SU-DHL-6 (cell line): ENCODE measurements around the gene CHCHD2.

Experiments used
- H2AFZ ChIP-seq: fragments of 200-600 bp; sonication (generic); 2 replicates; pipeline ENCODE4 v1.6.1; 2014; ENCODE audit warnings: low read depth, mild to moderate bottlenecking, moderate library complexity, mixed read lengths, antibody characterized with exemption, low read length; ENCODE audit not compliant: severe bottlenecking
- H3F3A ChIP-seq: fragments of 200-600 bp; shearing (Covaris generic); 2 replicates; pipeline ENCODE4 v1.6.0; 2016; ENCODE audit warnings: antibody characterized with exemption, mild to moderate bottlenecking; ENCODE audit not compliant: insufficient read depth
- H3K27ac ChIP-seq: fragments of 200-600 bp; sonication (generic); 2 replicates; pipeline ENCODE4 v1.5.1; 2016; ENCODE audit warnings: low read depth, mild to moderate bottlenecking, low read length, moderate library complexity, mixed read lengths
- H3K27me3 ChIP-seq: fragments of 200-600 bp; sonication (generic), shearing (Covaris generic); 2 replicates; pipeline ENCODE4 v1.6.0; 2014; ENCODE audit warnings: mild to moderate bottlenecking, low read length
- H3K36me3 ChIP-seq: fragments of 200-600 bp; sonication (generic); 2 replicates; pipeline ENCODE4 v1.6.1; 2014; ENCODE audit warnings: mild to moderate bottlenecking, low read length, mixed read lengths
- H3K4me2 ChIP-seq: fragments of 300-600, 200-600 bp; shearing (Covaris generic), sonication (generic); 2 replicates; pipeline ENCODE4 v1.6.0; 2014; ENCODE audit warnings: low read length, low read depth, mild to moderate bottlenecking; ENCODE audit not compliant: poor library complexity, severe bottlenecking
- H3K4me3 ChIP-seq: fragments of 200-600 bp; sonication (generic); 2 replicates; pipeline ENCODE4 v1.5.1; 2014; ENCODE audit warnings: antibody characterized with exemption, low read length, mild to moderate bottlenecking, mixed read lengths; ENCODE audit not compliant: insufficient read depth, poor library complexity, severe bottlenecking
- H3K79me2 ChIP-seq: fragments of 200-600 bp; sonication (generic); 2 replicates; pipeline ENCODE4 v1.6.1; 2014; ENCODE audit warnings: mild to moderate bottlenecking, low read length, moderate library complexity; ENCODE audit not compliant: insufficient read depth
- H3K9ac ChIP-seq: fragments of 200-600 bp; sonication (generic); 2 replicates; pipeline ENCODE4 v1.7.0; 2014; ENCODE audit warnings: mild to moderate bottlenecking, low read length
- H3K9me2 ChIP-seq: fragments of 200-600 bp; sonication (generic); replicated peaks from 2 replicates; pipeline ENCODE4 v1.6.1; 2014; ENCODE audit warnings: low read length; ENCODE audit not compliant: insufficient read depth
- H3K9me3 ChIP-seq: fragments of 200-600 bp; sonication (generic); 2 replicates; pipeline ENCODE4 v1.6.1; 2014; ENCODE audit warnings: low read length, mixed read lengths; ENCODE audit not compliant: insufficient read depth
- H4K20me1 ChIP-seq: fragments of 200-600 bp; sonication (generic); 2 replicates; pipeline ENCODE4 v1.6.1; 2014; ENCODE audit warnings: low read depth, mild to moderate bottlenecking, antibody characterized with exemption, low read length, moderate library complexity, mixed read lengths
- CTCF ChIP-seq: fragments of 200-600 bp; sonication (generic); IDR thresholded peaks from one replicate; pipeline ENCODE4 v1.5.1; 2017; ENCODE audit warnings: antibody characterized with exemption, mild to moderate bottlenecking, low read length, moderate library complexity; ENCODE audit not compliant: insufficient read depth, poor library complexity, severe bottlenecking
- EZH2phosphoT487 ChIP-seq: fragments of 200-600 bp; sonication (generic), shearing (Covaris generic); conservative IDR thresholded peaks from 2 replicates; pipeline ENCODE4 v1.6.1; 2018; ENCODE audit warnings: mild to moderate bottlenecking, antibody characterized with exemption, low read length, moderate library complexity, mixed read lengths

CHCHD2 gene

GRCh38 chr7:56053993-56054392 lies 52.3 kb downstream of the CHCHD2 start:
- no peak overlapping the region for H2AFZ ChIP-seq
- no peaks in the 10 kb centered on the region for H3K27me3 ChIP-seq
- H3F3A ChIP-seq: peaks cover 31% of the 10 kb centered on the region
- H3K36me3 ChIP-seq: peaks cover 52% of the 10 kb centered on the region
- 0 out of 2 replicates have a peak overlapping the region, but pooled peaks have one; percentile 2 for H3K9ac ChIP-seq
- peaks cover 6% of the 10 kb centered on the region; the same call in 1 of the 2 replicates for H4K20me1 ChIP-seq
- H3K79me2 ChIP-seq: peaks cover 81% of the 10 kb centered on the region
- TF ChIP-seq CTCF (no peak), EZH2phosphoT487 (no peak)
- no peak overlapping the region for H3K4me3 ChIP-seq
- no peaks in the 10 kb centered on the region for H3K9me2 ChIP-seq
- no peaks in the 10 kb centered on the region for H3K9me3 ChIP-seq
- H3K27ac ChIP-seq: no peak overlapping the region
- H3K4me2 ChIP-seq: peak overlapping the region; percentile 70

- peaks cover 82% of the 10 kb centered on the region for H3K79me2 ChIP-seq
- H3K4me3 ChIP-seq: peak overlapping the region; percentile 88
- peak overlapping the region; percentile 58; the same call in 1 of the 2 replicates for H3K27ac ChIP-seq
- H3K27me3 ChIP-seq: no peaks in the 10 kb centered on the region
- H2AFZ ChIP-seq: no peak overlapping the region
- peaks cover 46% of the 10 kb centered on the region for H3K36me3 ChIP-seq
- H3K9ac ChIP-seq: peak overlapping the region; percentile 89
- peaks cover 25% of the 10 kb centered on the region for H3F3A ChIP-seq
- peaks cover 6% of the 10 kb centered on the region; the same call in 1 of the 2 replicates for H4K20me1 ChIP-seq
- H3K9me2 ChIP-seq: no peaks in the 10 kb centered on the region
- no peak for TF ChIP-seq CTCF
- no peak for TF ChIP-seq EZH2phosphoT487
- peak overlapping the region; percentile 70 for H3K4me2 ChIP-seq
- no peaks in the 10 kb centered on the region for H3K9me3 ChIP-seq
These were observed 52.9 kb downstream of the CHCHD2 start for GRCh38 chr7:56053379-56053778.
